ENCODE measurements around the gene MAGEB5. TPM values are rescaled to one million over a fixed set of nuclear protein-coding genes. Genes with fewer than 3 reads are reported as not detected.

Gene MAGEB5
- total and polyA plus RNA-seq, 8 donors, result not detected

GRCh38 chrX:26219351-26219750 is 3.4 kb downstream of the MAGEB5 start:
- no peaks in the 10 kb centered on the region for H3K4me1 ChIP-seq
- 51 to 88% (median 76%) methylated on average over 4 to 7 of the region's 7 CpGs for WGBS, 5 donors
- H3K4me3 ChIP-seq, result no peak overlapping the region
- H3K36me3 ChIP-seq, result no peaks in the 10 kb centered on the region
- no peak for TF ChIP-seq EP300 (IDR thresholded peaks at IDR 0.05)
- no peak for TF ChIP-seq POLR2AphosphoS5 (IDR thresholded peaks at IDR 0.05)
- TF ChIP-seq CTCF (IDR thresholded peaks at IDR 0.05), result no peak
- no peak for TF ChIP-seq POLR2A (IDR thresholded peaks at IDR 0.05)
- H3K9me3 ChIP-seq, result no peaks in the 10 kb centered on the region
- no peaks in the 10 kb centered on the region for H3K27me3 ChIP-seq
- no peak for DNase-seq
- intact Hi-C loops (cut with DNase I; ENCODE audit: low total_unique reads), result no loop called here
- H3K27ac ChIP-seq, result no peak overlapping the region

- H3K4me1 ChIP-seq, result no peaks in the 10 kb centered on the region
- intact Hi-C loops (cut with DNase I; ENCODE audit: low total_unique reads), result no loop called here
- WGBS, 5 donors, result 16 to 40% (median 30%) methylated on average over 1 of the region's 1 CpG
- H3K27me3 ChIP-seq, result no peaks in the 10 kb centered on the region
- H3K4me3 ChIP-seq, result no peak overlapping the region
- no peaks in the 10 kb centered on the region for H3K9me3 ChIP-seq
- H3K36me3 ChIP-seq, result no peaks in the 10 kb centered on the region
- no peak overlapping the region for H3K27ac ChIP-seq
- TF ChIP-seq CTCF (IDR thresholded peaks at IDR 0.05) (no peak), POLR2A (IDR thresholded peaks at IDR 0.05) (no peak), POLR2AphosphoS5 (IDR thresholded peaks at IDR 0.05) (no peak), EP300 (IDR thresholded peaks at IDR 0.05) (no peak)
- DNase-seq, result no peak
These were observed 18.2 kb downstream of the MAGEB5 start for GRCh38 chrX:26234177-26234576.

- TF ChIP-seq POLR2AphosphoS5 (IDR thresholded peaks at IDR 0.05), result no peak
- H3K9me3 ChIP-seq, result no peaks in the 10 kb centered on the region
- H3K27me3 ChIP-seq, result no peaks in the 10 kb centered on the region
- H3K36me3 ChIP-seq, result no peaks in the 10 kb centered on the region
- no peak overlapping the region for H3K27ac ChIP-seq
- no peak overlapping the region for H3K4me3 ChIP-seq
- WGBS, 5 donors, result 48 to 77% (median 64%) methylated on average over 3 of the region's 3 CpGs
- intact Hi-C loops (cut with DNase I; ENCODE audit: low total_unique reads), result no loop called here
- DNase-seq, result no peak
- no peaks in the 10 kb centered on the region for H3K4me1 ChIP-seq
These were observed 37.6 kb downstream of the MAGEB5 start for GRCh38 chrX:26253526-26253925.

- Histone ChIP-seq H3K4me1 (no peaks in the 10 kb centered on the region), H3K9me3 (no peaks in the 10 kb centered on the region), H3K27ac (no peak overlapping the region), H3K4me3 (no peak overlapping the region), H3K36me3 (no peaks in the 10 kb centered on the region), H3K27me3 (no peaks in the 10 kb centered on the region)
- intact Hi-C loops (cut with DNase I; ENCODE audit: low total_unique reads), result no loop called here
- no peak for TF ChIP-seq CTCF (IDR thresholded peaks at IDR 0.05)
- no peak for TF ChIP-seq POLR2AphosphoS5 (IDR thresholded peaks at IDR 0.05)
- no peak for TF ChIP-seq POLR2A (IDR thresholded peaks at IDR 0.05)
- no peak for TF ChIP-seq EP300 (IDR thresholded peaks at IDR 0.05)
- DNase-seq, result no peak
- 78 to 98% (median 91%) methylated on average over 9 of the region's 9 CpGs for WGBS, 5 donors
These were observed 38.5 kb downstream of the MAGEB5 start for GRCh38 chrX:26254436-26254835.

GRCh38 chrX:26262121-26262523 is 46.2 kb downstream of the MAGEB5 start:
- Histone ChIP-seq H3K27me3 (no peaks in the 10 kb centered on the region), H3K4me3 (no peak overlapping the region), H3K9me3 (no peaks in the 10 kb centered on the region), H3K27ac (no peak overlapping the region), H3K4me1 (no peaks in the 10 kb centered on the region), H3K36me3 (no peaks in the 10 kb centered on the region)
- intact Hi-C loops (cut with DNase I; ENCODE audit: low total_unique reads), result no loop called here
- no peak for DNase-seq
- no peak for TF ChIP-seq EP300 (IDR thresholded peaks at IDR 0.05)
- no peak for TF ChIP-seq CTCF (IDR thresholded peaks at IDR 0.05)
- no peak for TF ChIP-seq POLR2A (IDR thresholded peaks at IDR 0.05)
- no peak for TF ChIP-seq POLR2AphosphoS5 (IDR thresholded peaks at IDR 0.05)
- 48 to 65% (median 52%) methylated on average over 5 of the region's 5 CpGs for WGBS, 5 donors

Other genes with a start within 250 kb of the MAGEB5 start
- gene MAGEB18, start 77.8 kb upstream of the MAGEB5 start, total RNA-seq, result not detected
- gene MAGEB18, start 77.8 kb upstream of the MAGEB5 start, polyA plus RNA-seq, result not detected
- gene MAGEB6B, start 55.6 kb upstream of the MAGEB5 start, total RNA-seq, result not detected
- gene MAGEB6B, start 55.6 kb upstream of the MAGEB5 start, polyA plus RNA-seq, result not detected
- not detected for gene MAGEB6, start 23.7 kb upstream of the MAGEB5 start, total RNA-seq
- gene MAGEB6, start 23.7 kb upstream of the MAGEB5 start, polyA plus RNA-seq, result not detected

Measured in stomach (tissue), 9 donors.